ENCODE results near the gene PCYT2. TPM values are rescaled to one million over a fixed set of nuclear protein-coding genes. Genes with fewer than 3 reads are reported as not detected.

PCYT2 gene
- total RNA-seq, 4 donors from 2014 or later = 18.6 to 38.5 (median 34.6) TPM

GRCh38 chr17:81898029-81898866 is 13.0 kb downstream of the PCYT2 start:
- Histone ChIP-seq H3K9me3 (no peaks in the 10 kb centered on the region), H3K4me1 (peaks cover 11 to 45% (median 13%) of the 10 kb centered on the region in 3 donors), H3K27me3 (peaks cover 0 to 18% (median 0%) of the 10 kb centered on the region in 4 donors), H3K27ac (peak overlapping the region in 1 of 4 donors; percentile 44), H3K36me3 (peaks cover 10 to 74% (median 25%) of the 10 kb centered on the region in 3 donors), H3K4me3 (no peak overlapping the region)
- intact Hi-C loops (cut with DNase I) = no loop called here
- TF ChIP-seq CTCF (IDR thresholded peaks at IDR 0.05) (peak in 1 of 6 experiments; percentile 5), POLR2A (IDR thresholded peaks at IDR 0.05) (no peak)
- DNase-seq = no peak
- WGBS, 2 donors = 51 to 59% methylated on average over 13 to 15 of the region's 19 CpGs

- no peak for DNase-seq
- peaks cover 10 to 68% (median 25%) of the 10 kb centered on the region in 3 donors for H3K36me3 ChIP-seq
- intact Hi-C loops (cut with DNase I) = no loop called here
- H3K27me3 ChIP-seq = no peaks in the 10 kb centered on the region
- H3K4me3 ChIP-seq = no peak overlapping the region
- no peaks in the 10 kb centered on the region for H3K9me3 ChIP-seq
- WGBS, 2 donors = 90 to 96% methylated on average over 10 of the region's 11 CpGs
- no peak overlapping the region for H3K27ac ChIP-seq
- no peak for TF ChIP-seq POLR2A (IDR thresholded peaks at IDR 0.05)
- H3K4me1 ChIP-seq = peaks cover 7 to 43% (median 11%) of the 10 kb centered on the region in 3 donors
These were observed 15.8 kb downstream of the PCYT2 start for GRCh38 chr17:81895400-81895799.

- intact Hi-C loops (cut with DNase I) = no loop called here
These were observed 20.0 kb downstream of the PCYT2 start for GRCh38 chr17:81891303-81891552.

GRCh38 chr17:81890447-81891302 is 20.5 kb downstream of the PCYT2 start:
- H3K4me1 ChIP-seq = peaks cover 22 to 52% (median 26%) of the 10 kb centered on the region in 3 donors
- no peaks in the 10 kb centered on the region for H3K27me3 ChIP-seq
- H3K9me3 ChIP-seq = no peaks in the 10 kb centered on the region
- H3K4me3 ChIP-seq = peak overlapping the region; percentile 64 to 99 (median 78)
- H3K36me3 ChIP-seq = peaks cover 33 to 68% (median 43%) of the 10 kb centered on the region in 3 donors
- intact Hi-C loops (cut with DNase I) = no loop called here
- no peak for TF ChIP-seq POLR2A (IDR thresholded peaks at IDR 0.05)
- TF ChIP-seq CTCF (IDR thresholded peaks at IDR 0.05) = no peak
- peak overlapping the region; percentile 87 to 98 (median 94) for H3K27ac ChIP-seq
- WGBS, 2 donors = 15 to 56% methylated on average over 5 to 21 of the region's 69 CpGs
- no peak for DNase-seq

More at GRCh38 chr17:81891303-81891552, 20.0 kb downstream of the PCYT2 start:
- DNase-seq = no peak
- TF ChIP-seq CTCF (IDR thresholded peaks at IDR 0.05) (no peak), POLR2A (IDR thresholded peaks at IDR 0.05) (no peak)
- no peaks in the 10 kb centered on the region for H3K27me3 ChIP-seq
- no peaks in the 10 kb centered on the region for H3K9me3 ChIP-seq
- H3K4me1 ChIP-seq = peaks cover 21 to 47% (median 26%) of the 10 kb centered on the region in 3 donors
- H3K36me3 ChIP-seq = peaks cover 33 to 68% (median 44%) of the 10 kb centered on the region in 3 donors
- peak overlapping the region; percentile 64 to 99 (median 78) for H3K4me3 ChIP-seq
- peak overlapping the region; percentile 87 to 98 (median 94) for H3K27ac ChIP-seq
- WGBS, 2 donors = no CpG with 5 or more reads among the region's 40 CpGs

GRCh38 chr17:81889602-81890001 is 21.6 kb downstream of the PCYT2 start:
- DNase-seq = no peak
- H3K9me3 ChIP-seq = no peaks in the 10 kb centered on the region
- H3K27ac ChIP-seq = peak overlapping the region in 1 of 4 donors; percentile 87
- H3K4me1 ChIP-seq = peaks cover 26 to 63% (median 31%) of the 10 kb centered on the region in 3 donors
- 80 to 100% methylated on average over 4 to 8 of the region's 9 CpGs for WGBS, 2 donors
- peaks cover 36 to 68% (median 37%) of the 10 kb centered on the region in 3 donors for H3K36me3 ChIP-seq
- no peak for TF ChIP-seq POLR2A (IDR thresholded peaks at IDR 0.05)
- no peak for TF ChIP-seq CTCF (IDR thresholded peaks at IDR 0.05)
- intact Hi-C loops (cut with DNase I) = no loop called here
- H3K4me3 ChIP-seq = peak overlapping the region in 1 of 4 donors; percentile 64
- no peaks in the 10 kb centered on the region for H3K27me3 ChIP-seq
